Measurements from ENCODE around the gene PTCH1. TPM values are rescaled to one million over a fixed set of nuclear protein-coding genes. Genes with fewer than 3 reads are reported as not detected.
A peak's percentile ranks its signal among the peaks of the same experiment; 100 is the strongest.

The PTCH1 gene
- total RNA-seq, 1 donor from 2014 or later = 3.4 TPM

GRCh38 chr9:95462249-95463147, 54.3 kb downstream of the PTCH1 start:
- DNase-seq = peak; percentile 85

- DNase-seq = no peak
Measured at GRCh38 chr9:95461448-95462248, 55.1 kb downstream of the PTCH1 start.

DNA sequence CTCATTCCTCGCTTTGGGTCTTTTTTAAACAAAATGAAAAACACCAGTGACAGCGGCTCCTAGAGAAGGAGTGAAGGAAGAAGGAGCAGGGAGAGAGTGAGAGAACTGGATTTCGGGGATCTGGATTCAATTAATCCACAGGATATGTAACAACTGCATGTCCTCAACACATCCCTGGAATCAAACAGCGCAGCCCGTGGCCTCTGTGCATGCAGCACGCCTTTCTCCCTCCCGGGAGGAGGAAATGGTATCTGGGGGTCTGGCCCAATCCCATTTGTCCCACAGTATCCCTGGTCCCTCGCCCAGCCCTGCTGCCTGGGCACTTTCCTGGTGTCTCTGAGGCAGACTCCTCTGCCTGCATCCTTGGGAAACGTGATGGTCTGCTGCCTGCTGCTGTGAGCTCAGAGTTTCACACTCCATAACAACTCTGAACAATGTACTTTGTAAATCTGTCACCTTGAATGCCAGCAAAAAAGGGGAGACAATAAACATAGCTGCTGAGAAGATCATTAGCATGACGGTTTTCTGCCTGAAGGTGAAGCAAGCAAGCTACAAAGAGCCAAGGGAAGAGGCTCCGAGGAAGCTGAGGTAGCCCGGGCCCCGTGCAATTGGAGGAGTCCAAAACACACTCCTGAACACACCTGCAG, 56.1 kb downstream of the PTCH1 start:
- DNase-seq = no peak

DNA sequence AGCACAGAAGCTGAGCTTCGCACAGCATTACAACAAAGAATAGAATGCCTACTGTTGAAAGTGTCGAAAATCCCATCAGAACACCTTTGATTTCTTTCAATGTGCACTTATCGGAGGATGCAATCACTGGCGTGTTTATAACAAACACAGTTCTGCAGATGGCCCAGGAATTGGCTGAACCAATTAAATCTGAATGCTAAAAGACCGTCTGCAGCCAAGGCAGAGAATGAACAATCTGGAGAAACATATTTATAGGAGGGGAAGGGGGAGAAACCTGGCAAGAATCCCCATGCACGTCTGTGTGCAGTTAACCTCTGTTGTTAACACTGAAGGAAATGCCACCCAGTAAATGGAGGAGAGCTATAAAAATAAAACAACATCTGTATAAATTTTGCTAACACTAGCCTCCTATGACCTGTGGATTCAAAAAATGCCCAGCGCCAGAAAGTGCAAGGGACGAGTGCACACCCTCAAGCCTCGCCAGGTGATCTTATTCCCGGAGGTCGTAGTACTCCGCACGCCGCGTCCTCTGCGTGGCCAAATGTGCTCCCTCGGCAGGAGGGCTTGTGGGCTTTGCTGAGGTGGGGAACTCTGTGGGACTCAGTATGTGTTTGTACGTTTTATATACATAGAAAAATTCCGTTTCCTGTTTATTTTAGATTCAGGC, 56.8 kb downstream of the PTCH1 start:
- DNase-seq = no peak

DNA sequence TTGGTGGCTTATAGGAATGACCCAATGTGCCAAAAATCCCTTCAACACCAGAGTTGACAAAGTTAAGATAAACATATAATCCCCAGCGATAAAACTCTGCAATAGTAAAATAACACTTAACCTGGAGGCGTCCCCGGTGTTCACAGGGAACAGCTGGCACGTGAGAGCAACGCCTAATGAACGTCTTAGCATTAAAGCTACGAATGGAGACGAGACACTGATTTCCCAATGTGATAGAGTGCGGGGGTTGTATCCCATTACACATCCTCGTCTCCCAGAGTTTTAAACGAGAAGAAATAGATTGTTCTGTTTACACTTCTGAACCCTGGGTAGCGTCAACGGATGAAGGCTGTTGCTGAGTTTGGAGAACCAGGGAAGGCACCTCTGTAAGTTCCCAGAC, 57.6 kb downstream of the PTCH1 start:
- DNase-seq = no peak

DNA sequence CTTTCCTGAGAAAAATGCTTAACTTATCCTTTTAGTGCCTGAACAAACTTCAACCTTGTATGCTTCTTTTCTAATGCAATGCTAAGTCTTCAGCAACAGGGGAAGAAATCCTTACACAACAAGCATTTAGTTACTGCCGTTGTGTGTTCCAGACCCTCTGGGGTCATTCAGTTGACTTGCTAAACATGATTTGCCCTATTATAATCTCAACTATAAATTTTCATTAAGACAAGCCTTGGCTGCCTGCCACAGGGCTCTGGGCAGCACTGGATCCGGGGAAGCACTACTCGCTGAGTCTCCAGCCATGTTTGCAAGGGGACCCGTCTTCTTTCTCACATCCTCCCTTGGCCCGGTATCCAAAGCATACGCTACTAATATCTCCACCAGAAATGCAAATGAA, 58.1 kb downstream of the PTCH1 start:
- no peak for DNase-seq

GRCh38 chr9:95457769-95458168, 59.0 kb downstream of the PTCH1 start:
- no peak for DNase-seq

DNA sequence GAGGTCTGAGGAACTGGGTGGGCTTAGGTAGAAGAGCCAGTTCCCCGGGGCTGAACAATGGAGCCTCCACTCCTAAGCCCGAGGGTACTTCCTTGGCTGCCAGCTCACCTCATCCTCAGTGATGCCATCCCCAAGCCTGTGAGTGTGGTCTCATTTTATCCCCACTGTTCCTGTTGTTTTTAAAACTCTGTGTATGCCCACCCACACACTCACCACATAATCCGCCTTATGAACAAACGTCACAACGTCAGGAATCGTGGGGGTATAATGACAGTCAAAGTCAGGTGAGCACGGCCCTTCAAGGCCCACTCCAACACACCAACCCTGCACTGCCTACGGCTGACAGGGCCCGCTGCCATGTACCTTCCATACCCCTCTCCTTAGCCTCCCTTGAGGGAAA, 61.1 kb downstream of the PTCH1 start:
- DNase-seq = no peak

- DNase-seq = no peak
Measured at GRCh38 chr9:95452176-95452575, 64.6 kb downstream of the PTCH1 start.

DNA sequence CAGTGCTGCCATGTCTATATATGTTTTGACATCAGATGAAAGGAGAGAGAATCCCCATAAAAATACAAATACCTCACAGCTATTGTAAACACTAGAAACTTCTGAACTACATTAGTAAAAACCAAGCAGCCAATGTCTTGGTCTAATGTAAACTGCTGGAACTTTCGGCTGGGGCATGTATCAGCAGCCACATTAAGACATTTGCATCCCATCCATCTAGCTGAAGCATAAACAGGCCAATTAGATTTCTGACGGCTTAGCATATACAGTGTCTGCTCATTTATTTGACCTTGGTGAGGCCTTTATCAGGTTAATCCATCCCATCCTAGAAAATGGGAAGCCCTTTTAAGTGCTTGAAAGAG, 65.7 kb downstream of the PTCH1 start:
- DNase-seq = no peak

DNA sequence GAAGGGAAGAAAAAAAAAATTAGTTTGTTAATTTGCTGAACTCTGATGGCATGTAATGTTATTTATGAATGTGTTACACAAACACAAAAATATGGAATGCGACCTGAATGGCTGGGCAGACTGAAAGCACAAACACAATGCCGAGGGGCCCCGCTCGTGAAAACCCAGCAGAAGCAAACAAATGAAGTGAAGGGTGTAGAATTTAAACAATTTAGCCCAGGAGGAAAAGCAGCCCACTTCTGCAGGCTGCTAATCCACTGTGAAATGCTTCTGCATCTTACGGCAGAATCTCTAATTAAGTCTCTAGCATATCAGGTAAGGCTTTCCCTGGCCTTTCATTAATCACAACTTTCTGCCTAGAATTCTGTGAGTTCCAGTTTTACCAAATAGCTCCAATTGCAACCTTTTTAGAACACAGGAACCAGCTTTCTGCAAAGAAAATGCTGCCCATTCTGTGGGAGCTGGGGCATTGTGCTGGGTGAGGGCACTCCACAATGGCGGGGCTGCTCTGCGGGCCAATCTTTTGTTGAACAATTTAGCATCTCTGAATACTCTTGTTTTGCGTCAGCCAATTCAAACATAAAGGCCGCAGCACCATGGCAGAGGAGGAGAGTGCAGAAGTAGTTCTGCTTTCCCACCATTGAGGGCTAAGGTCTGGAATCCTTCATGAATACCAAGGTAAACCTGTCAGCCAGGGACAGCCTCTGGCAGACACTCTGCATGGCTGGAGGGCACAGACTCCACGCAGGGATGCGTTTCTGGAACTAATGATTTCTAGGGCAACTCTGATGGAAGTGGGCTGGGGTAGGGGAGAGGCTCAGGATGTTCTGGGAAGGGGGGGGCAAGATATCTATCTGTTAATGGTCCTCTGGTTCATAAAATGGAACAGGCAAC, 66.4 kb downstream of the PTCH1 start:
- no peak for DNase-seq

GRCh38 chr9:95449016-95449415, 67.8 kb downstream of the PTCH1 start:
- no peak for DNase-seq

GRCh38 chr9:95447660-95448420, 68.9 kb downstream of the PTCH1 start:
- DNase-seq = no peak

GRCh38 chr9:95446984-95447383, 69.8 kb downstream of the PTCH1 start:
- DNase-seq = no peak

DNA sequence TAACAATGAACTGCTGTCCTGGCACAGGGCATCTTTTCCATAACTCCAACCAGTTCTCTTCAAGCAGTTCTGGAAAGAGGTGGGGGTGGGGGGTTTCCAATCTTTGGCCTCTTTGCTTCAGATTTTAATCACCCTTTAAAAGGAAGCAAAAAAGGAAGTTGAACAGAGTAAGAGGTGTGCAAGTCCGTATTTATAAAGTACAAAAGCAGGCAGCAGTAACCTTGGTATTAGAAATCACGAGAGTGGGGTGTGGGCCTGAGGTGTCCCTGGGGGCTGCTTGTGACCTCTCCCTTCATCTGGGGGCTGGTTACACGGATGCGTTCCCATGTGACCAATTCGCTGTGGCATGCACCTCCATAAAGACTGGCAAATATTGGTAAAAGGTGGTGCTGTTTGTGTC, 70.5 kb downstream of the PTCH1 start:
- DNase-seq = no peak

DNA sequence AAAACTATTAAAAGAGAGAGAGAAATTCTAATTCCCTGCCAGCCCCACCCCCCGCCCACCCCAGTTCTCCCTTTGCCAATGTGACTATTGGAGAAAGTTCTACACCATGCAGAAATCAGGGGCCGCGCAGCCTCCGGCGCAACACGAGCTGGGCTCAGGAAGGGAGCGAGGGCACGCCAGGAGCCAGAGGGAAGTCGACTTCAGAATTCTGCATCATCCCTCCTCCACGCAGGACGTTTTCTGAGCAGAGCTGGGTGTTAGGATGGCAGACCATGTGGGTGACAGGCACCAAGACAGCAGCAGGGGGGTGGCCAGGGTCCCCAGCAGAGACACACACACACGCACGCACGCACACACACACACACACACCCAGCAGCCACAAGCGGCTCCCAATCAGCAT, 72.6 kb downstream of the PTCH1 start:
- DNase-seq = no peak

- no peak for DNase-seq
Measured at GRCh38 chr9:95443301-95443700, 73.5 kb downstream of the PTCH1 start.

- no peak for DNase-seq
Measured at GRCh38 chr9:95441081-95441480, 75.7 kb downstream of the PTCH1 start.

- DNase-seq = no peak
Measured at GRCh38 chr9:95440447-95440846, 76.3 kb downstream of the PTCH1 start.

DNA sequence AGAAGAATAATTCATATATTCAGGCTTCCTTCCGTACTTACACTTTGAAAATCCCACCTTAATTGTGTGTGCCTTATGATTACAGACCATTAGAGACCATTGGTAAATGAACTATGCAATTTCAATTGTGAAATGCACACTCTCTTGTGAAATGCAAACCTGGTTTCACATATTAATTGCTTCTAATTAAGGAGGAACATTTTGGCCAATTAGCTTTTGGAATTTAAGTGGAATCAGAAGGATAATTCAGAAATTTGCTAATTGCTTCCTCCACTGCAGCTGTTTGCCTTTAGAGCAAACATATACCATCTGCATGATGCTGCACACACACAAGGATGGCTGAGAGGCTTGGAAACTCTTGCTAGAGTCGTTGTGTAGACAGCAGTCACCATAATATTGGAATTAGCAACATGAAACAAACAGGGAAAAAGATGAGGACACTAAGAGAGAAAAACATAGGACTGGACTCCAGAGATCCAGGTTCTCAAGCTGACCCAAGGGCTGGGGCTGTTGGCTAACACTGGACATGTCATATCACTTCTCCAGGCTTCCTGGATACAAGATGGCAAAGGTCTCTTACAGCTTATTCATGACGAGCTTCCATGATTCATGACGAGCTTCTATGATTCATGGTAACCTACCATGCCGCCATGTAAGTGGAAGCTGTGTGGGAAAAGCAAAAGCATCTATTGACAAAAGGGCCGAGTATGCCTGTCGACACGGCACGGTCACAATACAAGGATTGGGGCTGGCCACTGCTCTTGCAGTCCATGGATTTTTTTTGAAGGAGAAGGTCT, 78.0 kb downstream of the PTCH1 start:
- DNase-seq = no peak
